ENCODE results near the gene STK24. TPM values are rescaled to one million over a fixed set of nuclear protein-coding genes. Genes with fewer than 3 reads are reported as not detected.
A peak's percentile ranks its signal among the peaks of the same experiment; 100 is the strongest.

The STK24 gene
- total RNA-seq, 1 donor from 2014 or later = 168 TPM

DNA sequence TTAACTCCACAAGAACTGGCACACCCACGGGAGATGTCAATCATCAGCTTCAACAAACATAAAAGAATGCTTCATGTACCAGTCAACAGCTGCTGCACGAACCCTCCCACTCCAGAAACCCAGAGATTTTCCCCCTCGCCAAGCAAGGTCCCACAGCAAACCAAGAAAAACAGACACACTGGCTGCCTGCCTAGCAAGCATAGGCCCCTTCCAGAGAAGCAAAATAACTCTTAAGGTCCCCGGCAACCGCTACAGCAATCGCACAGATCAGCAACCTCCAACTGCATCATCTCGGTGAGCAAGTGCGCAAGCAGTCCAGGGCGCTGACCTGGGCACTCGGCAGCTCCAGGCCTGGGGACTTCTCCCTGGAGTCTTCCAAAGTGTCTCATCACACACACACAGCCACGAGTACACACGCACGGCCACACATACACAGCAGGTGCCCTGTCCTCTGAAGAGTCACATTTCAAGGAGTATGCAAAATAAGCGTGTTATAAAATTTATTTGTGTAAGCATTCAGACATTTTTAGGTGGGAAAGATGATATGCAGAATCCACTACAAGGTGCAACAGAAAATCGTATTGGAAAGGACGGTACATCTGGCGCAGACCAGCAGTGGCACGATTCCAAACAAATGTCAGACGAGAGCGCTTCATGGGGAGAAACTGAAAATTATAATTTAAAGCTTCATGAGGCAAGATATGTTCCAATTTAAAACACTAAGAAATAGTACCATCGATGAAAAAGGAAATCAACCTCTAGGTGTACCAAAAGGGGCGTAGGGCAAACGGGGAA is 125.0 kb downstream of the STK24 start:
- FAIRE-seq = peak; percentile 28

GRCh38 chr13:98450539-98451111 is 126.3 kb downstream of the STK24 start:
- no peak for TF ChIP-seq CTCF (IDR thresholded peaks at IDR 0.05; ENCODE audit: insufficient read depth, low read length, severe bottlenecking)
- Histone ChIP-seq H3K36me3 (ENCODE audit: control insufficient read depth, insufficient read depth, low read length) (peaks cover 19% of the 10 kb centered on the region), H3K27me3 (ENCODE audit: control insufficient read depth, insufficient read depth, low read length) (no peaks in the 10 kb centered on the region), H3K4me3 (ENCODE audit: low read depth, low read length) (no peak overlapping the region)
- FAIRE-seq (peak; percentile 55), DNase-seq (ENCODE audit: low read depth) (no peak)

More for the DNA sequence above, 125.0 kb downstream of the STK24 start:
- H3K36me3 ChIP-seq (ENCODE audit: control insufficient read depth, insufficient read depth, low read length) = peaks cover 24% of the 10 kb centered on the region
- H3K27me3 ChIP-seq (ENCODE audit: control insufficient read depth, insufficient read depth, low read length) = no peaks in the 10 kb centered on the region
- TF ChIP-seq CTCF (IDR thresholded peaks at IDR 0.05; ENCODE audit: insufficient read depth, low read length, severe bottlenecking) = no peak
- no peak overlapping the region for H3K4me3 ChIP-seq (ENCODE audit: low read depth, low read length)
- DNase-seq (ENCODE audit: low read depth) = no peak

DNA sequence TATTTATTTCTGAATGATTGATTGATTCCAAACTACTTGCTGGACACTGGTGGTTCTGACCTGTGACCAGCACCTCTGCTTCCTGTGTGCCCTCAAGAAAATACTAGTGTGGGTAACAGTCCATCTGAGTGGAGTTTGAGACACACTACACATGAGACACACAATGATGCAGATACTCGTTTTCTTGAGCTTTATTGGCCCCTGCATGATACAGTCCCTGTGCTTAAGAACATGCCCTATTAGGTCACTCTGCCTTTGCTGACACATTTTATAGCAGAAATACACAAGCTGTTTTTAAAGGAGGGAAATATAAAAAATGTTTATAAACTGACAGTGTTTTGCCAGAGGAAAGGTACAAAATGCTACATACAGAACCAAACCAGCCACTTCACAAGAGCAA is 126.9 kb downstream of the STK24 start:
- H3K36me3 ChIP-seq (ENCODE audit: control insufficient read depth, insufficient read depth, low read length) = peaks cover 16% of the 10 kb centered on the region
- FAIRE-seq = no peak

GRCh38 chr13:98449273-98449672 is 127.6 kb downstream of the STK24 start:
- no peak overlapping the region for H3K4me3 ChIP-seq (ENCODE audit: low read depth, low read length)
- FAIRE-seq (no peak), DNase-seq (ENCODE audit: low read depth) (no peak)
- peaks cover 13% of the 10 kb centered on the region for H3K36me3 ChIP-seq (ENCODE audit: control insufficient read depth, insufficient read depth, low read length)
- no peak for TF ChIP-seq CTCF (IDR thresholded peaks at IDR 0.05; ENCODE audit: insufficient read depth, low read length, severe bottlenecking)
- H3K27me3 ChIP-seq (ENCODE audit: control insufficient read depth, insufficient read depth, low read length) = no peaks in the 10 kb centered on the region

More for the DNA sequence above, 126.9 kb downstream of the STK24 start:
- Histone ChIP-seq H3K27me3 (ENCODE audit: control insufficient read depth, insufficient read depth, low read length) (no peaks in the 10 kb centered on the region), H3K4me3 (ENCODE audit: low read depth, low read length) (no peak overlapping the region)
- no peak for TF ChIP-seq CTCF (IDR thresholded peaks at IDR 0.05; ENCODE audit: insufficient read depth, low read length, severe bottlenecking)
- no peak for DNase-seq (ENCODE audit: low read depth)

GRCh38 chr13:98448642-98448928 is 128.3 kb downstream of the STK24 start:
- no peak for TF ChIP-seq CTCF (IDR thresholded peaks at IDR 0.05; ENCODE audit: insufficient read depth, low read length, severe bottlenecking)
- DNase-seq (ENCODE audit: low read depth) (no peak), FAIRE-seq (no peak)
- no peak overlapping the region for H3K4me3 ChIP-seq (ENCODE audit: low read depth, low read length)
- no peaks in the 10 kb centered on the region for H3K27me3 ChIP-seq (ENCODE audit: control insufficient read depth, insufficient read depth, low read length)
- peaks cover 13% of the 10 kb centered on the region for H3K36me3 ChIP-seq (ENCODE audit: control insufficient read depth, insufficient read depth, low read length)
